ENCODE results near the gene ROBO1. TPM values are rescaled to one million over a fixed set of nuclear protein-coding genes. Genes with fewer than 3 reads are reported as not detected.

The ROBO1 gene
- total and polyA plus RNA-seq, 2 of the 13 experiments (the other 11 are each of a cell fraction or from before 2014, with no cell fraction given) = 52.2 to 71.0 TPM

DNA sequence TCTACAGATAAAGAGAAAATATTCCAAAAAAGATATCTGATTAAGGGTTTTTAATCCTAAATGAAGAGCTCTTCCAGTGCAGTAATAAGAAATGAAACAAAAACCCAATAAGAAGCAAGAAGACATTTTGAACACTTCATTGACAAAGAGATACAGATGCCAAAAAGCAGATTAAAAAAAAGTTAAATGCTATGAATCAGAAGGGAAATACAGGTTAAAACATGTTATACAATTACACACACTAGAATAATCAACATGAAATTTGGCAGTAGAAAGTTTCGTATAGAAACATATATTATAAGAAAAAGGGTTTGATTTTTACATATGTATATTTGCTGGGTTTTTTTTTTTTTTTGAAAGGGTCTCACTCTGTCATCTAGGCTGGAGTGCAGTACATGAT, 135.0 kb downstream of the ROBO1 start:
- intact Hi-C loops (cut with micrococcal nuclease; ENCODE audit: unreplicated experiment) = no loop called here
- no peak overlapping the region for H3K9ac ChIP-seq (ENCODE audit: insufficient read depth, low read depth, low read length)
- H4K20me1 ChIP-seq (ENCODE audit: insufficient read depth, low read length) = no peaks in the 10 kb centered on the region
- no peak for TF ChIP-seq HDAC2 (CRISPR knock-in tag; IDR thresholded peaks at IDR 0.05)
- TF ChIP-seq ZSCAN20 (CRISPR knock-in tag; IDR thresholded peaks at IDR 0.05; ENCODE audit: borderline replicate concordance) = no peak
- no peak for TF ChIP-seq WIZ (CRISPR knock-in tag; IDR thresholded peaks at IDR 0.05)
- TF ChIP-seq BORCS8-MEF2B (CRISPR knock-in tag; IDR thresholded peaks at IDR 0.05) = no peak
- TF ChIP-seq ZNF713 (CRISPR knock-in tag; IDR thresholded peaks at IDR 0.05) = no peak
- TF ChIP-seq GABPB1 (CRISPR knock-in tag; IDR thresholded peaks at IDR 0.05) = no peak
- TF ChIP-seq, protein P1, sequence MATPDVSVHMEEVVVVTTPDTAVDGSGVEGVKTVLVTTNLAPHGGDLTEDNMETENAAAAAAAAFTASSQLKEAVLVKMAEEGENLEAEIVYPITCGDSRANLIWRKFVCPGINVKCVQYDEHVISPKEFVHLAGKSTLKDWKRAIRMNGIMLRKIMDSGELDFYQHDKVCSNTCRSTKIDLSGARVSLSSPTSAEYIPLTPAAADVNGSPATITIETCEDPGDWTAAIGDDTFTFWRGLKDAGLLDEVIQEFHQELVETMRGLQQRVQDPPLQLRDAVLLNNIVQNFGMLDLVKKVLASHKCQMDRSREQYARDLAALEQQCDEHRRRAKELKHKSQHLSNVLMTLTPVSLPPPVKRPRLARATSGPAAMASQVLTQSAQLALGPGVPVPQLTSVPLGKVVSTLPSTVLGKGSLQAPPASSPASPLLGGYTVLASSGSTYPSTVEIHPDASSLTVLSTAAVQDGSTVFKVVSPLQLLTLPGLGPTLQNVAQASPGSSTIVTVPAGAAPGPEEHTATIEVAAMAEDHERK (CRISPR knock-in tag; IDR thresholded peaks at IDR 0.05; ENCODE audit: low read depth) = no peak
- TF ChIP-seq ZNF496 (CRISPR knock-in tag; IDR thresholded peaks at IDR 0.05; ENCODE audit: insufficient replicate concordance) = no peak
- TF ChIP-seq, protein P2, sequence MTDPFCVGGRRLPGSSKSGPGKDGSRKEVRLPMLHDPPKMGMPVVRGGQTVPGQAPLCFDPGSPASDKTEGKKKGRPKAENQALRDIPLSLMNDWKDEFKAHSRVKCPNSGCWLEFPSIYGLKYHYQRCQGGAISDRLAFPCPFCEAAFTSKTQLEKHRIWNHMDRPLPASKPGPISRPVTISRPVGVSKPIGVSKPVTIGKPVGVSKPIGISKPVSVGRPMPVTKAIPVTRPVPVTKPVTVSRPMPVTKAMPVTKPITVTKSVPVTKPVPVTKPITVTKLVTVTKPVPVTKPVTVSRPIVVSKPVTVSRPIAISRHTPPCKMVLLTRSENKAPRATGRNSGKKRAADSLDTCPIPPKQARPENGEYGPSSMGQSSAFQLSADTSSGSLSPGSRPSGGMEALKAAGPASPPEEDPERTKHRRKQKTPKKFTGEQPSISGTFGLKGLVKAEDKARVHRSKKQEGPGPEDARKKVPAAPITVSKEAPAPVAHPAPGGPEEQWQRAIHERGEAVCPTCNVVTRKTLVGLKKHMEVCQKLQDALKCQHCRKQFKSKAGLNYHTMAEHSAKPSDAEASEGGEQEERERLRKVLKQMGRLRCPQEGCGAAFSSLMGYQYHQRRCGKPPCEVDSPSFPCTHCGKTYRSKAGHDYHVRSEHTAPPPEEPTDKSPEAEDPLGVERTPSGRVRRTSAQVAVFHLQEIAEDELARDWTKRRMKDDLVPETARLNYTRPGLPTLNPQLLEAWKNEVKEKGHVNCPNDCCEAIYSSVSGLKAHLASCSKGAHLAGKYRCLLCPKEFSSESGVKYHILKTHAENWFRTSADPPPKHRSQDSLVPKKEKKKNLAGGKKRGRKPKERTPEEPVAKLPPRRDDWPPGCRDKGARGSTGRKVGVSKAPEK (CRISPR knock-in tag; IDR thresholded peaks at IDR 0.05; ENCODE audit: borderline replicate concordance) = no peak
- ChIA-PET CTCF (ENCODE audit: low intra/inter-chr PET ratio, low total read pairs) (no interaction called here), POLR2A (no interaction called here)
- 0% methylated on average over 1 of the region's 1 CpG for WGBS (ENCODE audit: low lambda C conversion rate)
- H3K4me3 ChIP-seq (replicated peaks in 1 of 3; ENCODE audit: insufficient read depth in 1 of 3, low read depth in 2 of 3, low read length in 3 of 3) = no peak overlapping the region
- ATAC-seq (no peak), DNase-seq (ENCODE audit: low spot score) (no peak), FAIRE-seq (no peak)
- H3K79me2 ChIP-seq (ENCODE audit: insufficient read depth, low read length) = no peaks in the 10 kb centered on the region
- no peak overlapping the region for H2AFZ ChIP-seq (ENCODE audit: low read length)
- no peak overlapping the region for H3K4me2 ChIP-seq (ENCODE audit: low read depth, low read length)
- no peaks in the 10 kb centered on the region for H3K27me3 ChIP-seq (ENCODE audit: control insufficient read depth in 1 of 2, insufficient read depth in 2 of 2, low read length in 2 of 2)
- BruUV-seq (replicated peaks) = no TSS peak
- in situ Hi-C loops (cut with HindIII; ENCODE audit: extremely low pct_ligation_motif_present, low pct_unique_long_range_greater_than_20kb) = no loop called here
- no peaks in the 10 kb centered on the region for H3K4me1 ChIP-seq (ENCODE audit: insufficient read depth, low read length)
- no peaks in the 10 kb centered on the region for H3K36me3 ChIP-seq (replicated peaks in 1 of 2; ENCODE audit: control insufficient read depth in 1 of 2, insufficient read depth in 2 of 2, low read length in 2 of 2)
- no peaks in the 10 kb centered on the region for H3K9me3 ChIP-seq (ENCODE audit: low read length)
- no peak overlapping the region for H3K27ac ChIP-seq (ENCODE audit: extremely low read length, insufficient read depth, low read length)
